Naive thymus-derived CD4-positive, alpha-beta T cell (primary cell): ENCODE data around the gene SFXN3. TPM values are rescaled to one million over a fixed set of nuclear protein-coding genes. Genes with fewer than 3 reads are reported as not detected.

Source experiments
- ATAC-seq: fragments of 150-1000 bp; cut with Tn5 transposase; 2 replicates; pipeline ENCODE4 v1.10.0; 2021; ENCODE audit warnings: mild to moderate bottlenecking, moderate library complexity
- CTCF ChIA-PET: fragments of 350-600 bp; sonication (Branson Sonifier 250); formaldehyde crosslinking; loops from one replicate; lab custom pipeline; 2021; ENCODE audit warnings: antibody characterized with exemption; lab: Charles Lee
- POLR2A ChIA-PET: fragments of 350-600 bp; sonication (Branson Sonifier 250); formaldehyde crosslinking; loops from one replicate; lab custom pipeline; 2021; ENCODE audit warnings: antibody characterized with exemption, inconsistent platforms; lab: Charles Lee
- DNase-seq, 9 donors: peaks; one replicate each; pipeline versions ENCODE4 v3.0.0 to v3.0.0-alpha.2; 2020 to 2022; ENCODE audit warnings: mixed read lengths in 1 of 9
- H3K27ac ChIP-seq: one replicate; pipeline ENCODE4 v1.7.0; 2013; ENCODE audit warnings: mild to moderate bottlenecking, low read depth, low read length, moderate library complexity
- H3K27me3 ChIP-seq, 2 donors: one replicate each; pipeline ENCODE4 v1.7.0; 2013; ENCODE audit warnings: low read length in 2 of 2, mild to moderate bottlenecking in 2 of 2, moderate library complexity in 2 of 2; ENCODE audit not compliant: control insufficient read depth in 2 of 2, insufficient read depth in 2 of 2
- H3K36me3 ChIP-seq, 3 experiments: 1 replicate in 2 of 3; 2 replicates in 1 of 3; pipeline ENCODE4 v1.7.0; 2013; ENCODE audit warnings: low read length in 3 of 3, mild to moderate bottlenecking in 3 of 3, moderate library complexity in 1 of 3; ENCODE audit not compliant: insufficient read depth in 3 of 3, control insufficient read depth in 2 of 3
- H3K4me1 ChIP-seq, 2 donors: one replicate each; pipeline ENCODE4 v1.7.0; 2013; ENCODE audit warnings: low read length in 2 of 2, mild to moderate bottlenecking in 2 of 2, moderate library complexity in 1 of 2; ENCODE audit not compliant: control insufficient read depth in 2 of 2, insufficient read depth in 2 of 2
- H3K4me3 ChIP-seq: 2 replicates; pipeline ENCODE4 v1.7.0; 2013; ENCODE audit warnings: mild to moderate bottlenecking, low read length
- H3K9me3 ChIP-seq, 3 experiments: 1 replicate in 2 of 3; 2 replicates in 1 of 3; pipeline ENCODE4 v1.7.0; 2013; ENCODE audit warnings: low read length in 3 of 3; ENCODE audit not compliant: control insufficient read depth in 2 of 3
- H3K27ac Mint-ChIP-seq, 9 donors: one replicate each; pipeline ENCODE4 v1.8.0; 2020 to 2022; ENCODE audit warnings: mixed read lengths in 9 of 9, mild to moderate bottlenecking in 8 of 9, moderate library complexity in 5 of 9, inconsistent platforms in 2 of 9
- H3K27me3 Mint-ChIP-seq, 5 donors: one replicate each; pipeline ENCODE4 v1.8.0; 2021 to 2022; ENCODE audit warnings: mixed read lengths in 5 of 5, mild to moderate bottlenecking in 1 of 5
- H3K36me3 Mint-ChIP-seq, 5 donors: one replicate each; pipeline ENCODE4 v1.8.0; 2020 to 2022; ENCODE audit warnings: mixed read lengths in 5 of 5, mild to moderate bottlenecking in 3 of 5, inconsistent platforms in 1 of 5
- H3K4me1 Mint-ChIP-seq, 7 donors: one replicate each; pipeline ENCODE4 v1.8.0; 2020 to 2022; ENCODE audit warnings: mixed read lengths in 7 of 7, mild to moderate bottlenecking in 3 of 7, inconsistent platforms in 1 of 7
- H3K4me3 Mint-ChIP-seq, 10 donors: one replicate each; pipeline ENCODE4 v1.8.0; 2020 to 2022; ENCODE audit warnings: mild to moderate bottlenecking in 10 of 10, mixed read lengths in 10 of 10, moderate library complexity in 6 of 10, inconsistent platforms in 2 of 10
- H3K9me3 Mint-ChIP-seq, 11 donors: one replicate each; pipeline ENCODE4 v1.8.0; 2020 to 2022; ENCODE audit warnings: mixed read lengths in 11 of 11, mild to moderate bottlenecking in 4 of 11, inconsistent platforms in 1 of 11, moderate library complexity in 1 of 11
- intact Hi-C, 2 donors: fragments of 100-400 bp; cut with micrococcal nuclease; formaldehyde crosslinking; loops; one replicate each; pipeline ENCODE4 v1.15.1; 2023
- polyA plus RNA-seq, 2 donors: library from polyadenylated mRNA; unstranded; fragments of 300-500 nt; fragmentation: Illumina TruSeq; gene quantifications; one replicate each; pipeline ENCODE4 v1.2.3, GENCODE V29; 2021
- total RNA-seq, 6 experiments: library from RNA in 5 of 6; stranded (reverse) in 5 of 6; gene quantifications; 1 replicate in 5 of 6; 2 replicates in 1 of 6; pipeline ENCODE4 v1.2.3 and lab custom pipeline; 2021 to 2026

SFXN3 gene
- total and polyA plus RNA-seq, 7 experiments from 2014 or later: 12.6 to 90.4 (median 38.2) TPM

GRCh38 chr10:101069441-101069840 is 38.4 kb downstream of the SFXN3 start:
- no peaks in the 10 kb centered on the region for H3K36me3 Mint-ChIP-seq
- CTCF ChIA-PET: interaction anchor here (0.6 to 3.3 kb wide), 6 partner anchors 12 to 484 kb away, joined by 3 to 18 read pairs (median 4); no protein-coding TSS in a partner anchor
- POLR2A ChIA-PET: interaction anchor here (0.5 to 0.9 kb wide), 2 partner anchors 11 to 38 kb away, joined by 3 to 4 read pairs; no protein-coding TSS in a partner anchor
- no peak for DNase-seq
- Histone ChIP-seq H3K4me3 (no peak overlapping the region), H3K4me1 (peaks cover 5 to 15% of the 10 kb centered on the region in 2 donors), H3K27me3 (peaks cover 7 to 13% of the 10 kb centered on the region in 2 donors), H3K27ac (no peak overlapping the region), H3K9me3 (no peaks in the 10 kb centered on the region), H3K36me3 (no peaks in the 10 kb centered on the region)
- no peaks in the 10 kb centered on the region for H3K9me3 Mint-ChIP-seq
- peaks cover 48 to 63% (median 51%) of the 10 kb centered on the region in 5 donors for H3K27me3 Mint-ChIP-seq
- H3K4me3 Mint-ChIP-seq: no peak overlapping the region
- no peak for ATAC-seq
- H3K4me1 Mint-ChIP-seq: peaks cover 0 to 21% (median 11%) of the 10 kb centered on the region in 7 donors
- H3K27ac Mint-ChIP-seq: no peak overlapping the region
- intact Hi-C loops: loop anchor here in 1 of 2 donors (2.0 to 5.0 kb wide), 2 partner anchors 73 to 507 kb away; no protein-coding TSS in a partner anchor

DNA sequence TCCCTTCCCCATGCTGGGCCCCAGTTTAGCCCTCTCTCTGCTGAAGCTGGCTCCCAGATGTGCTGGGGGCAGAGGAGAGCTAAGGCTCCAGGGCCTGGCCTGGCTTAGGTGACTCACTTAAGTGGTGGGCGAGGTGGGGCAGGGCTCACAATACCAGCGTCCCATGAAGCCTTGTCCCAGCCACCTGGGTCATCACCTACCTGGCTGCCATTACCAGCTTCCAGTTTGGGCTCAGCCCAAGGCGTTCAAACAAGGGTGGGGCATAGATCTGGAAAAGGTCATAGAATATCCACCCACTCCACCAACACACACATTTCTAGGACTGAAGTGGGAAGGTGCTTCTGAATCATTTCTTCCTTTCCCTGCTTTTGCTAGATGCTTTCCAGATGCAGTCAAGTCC is 39.1 kb downstream of the SFXN3 start:
- Histone ChIP-seq H3K4me1 (peaks cover 5 to 15% of the 10 kb centered on the region in 2 donors), H3K4me3 (no peak overlapping the region), H3K36me3 (no peaks in the 10 kb centered on the region), H3K27ac (no peak overlapping the region), H3K27me3 (peaks cover 7 to 8% of the 10 kb centered on the region in 2 donors), H3K9me3 (no peaks in the 10 kb centered on the region)
- H3K4me3 Mint-ChIP-seq: no peak overlapping the region
- ChIA-PET CTCF (interaction anchor here (0.7 to 1.6 kb wide), 2 partner anchors 31 to 52 kb away, joined by 3 read pairs; no protein-coding TSS in a partner anchor), POLR2A (no interaction called here)
- DNase-seq (no peak), ATAC-seq (no peak)
- intact Hi-C loops: no loop called here
- peaks cover 43 to 59% (median 46%) of the 10 kb centered on the region in 5 donors for H3K27me3 Mint-ChIP-seq
- H3K4me1 Mint-ChIP-seq: peaks cover 0 to 19% (median 11%) of the 10 kb centered on the region in 7 donors
- no peak overlapping the region for H3K27ac Mint-ChIP-seq
- H3K36me3 Mint-ChIP-seq: no peaks in the 10 kb centered on the region
- H3K9me3 Mint-ChIP-seq: no peaks in the 10 kb centered on the region

GRCh38 chr10:101071267-101071884 is 40.3 kb downstream of the SFXN3 start:
- no peak overlapping the region for H3K4me3 ChIP-seq
- peaks cover 0 to 18% (median 5%) of the 10 kb centered on the region in 7 donors for H3K4me1 Mint-ChIP-seq
- H3K36me3 Mint-ChIP-seq: no peaks in the 10 kb centered on the region
- peaks cover under 1 to 3% of the 10 kb centered on the region in 2 donors for H3K27me3 ChIP-seq
- H3K9me3 ChIP-seq: no peaks in the 10 kb centered on the region
- no peak overlapping the region for H3K4me3 Mint-ChIP-seq
- no peaks in the 10 kb centered on the region for H3K36me3 ChIP-seq
- DNase-seq (no peak), ATAC-seq (peak; percentile 84)
- POLR2A ChIA-PET: interaction anchor here (1.0 kb wide), 1 partner anchor 10 kb away, joined by 10 read pairs; the partner anchor contains the start of gene KAZALD1
- CTCF ChIA-PET: interaction anchor here (1.0 to 1.1 kb wide), 3 partner anchors 10 to 31 kb away, joined by 3 read pairs; partner anchors contain the start of gene KAZALD1
- H3K4me1 ChIP-seq: peaks cover 5 to 9% of the 10 kb centered on the region in 2 donors
- H3K9me3 Mint-ChIP-seq: no peaks in the 10 kb centered on the region
- peaks cover 45 to 59% (median 45%) of the 10 kb centered on the region in 5 donors for H3K27me3 Mint-ChIP-seq
- intact Hi-C loops: no loop called here
- H3K27ac ChIP-seq: no peak overlapping the region
- H3K27ac Mint-ChIP-seq: no peak overlapping the region

GRCh38 chr10:101071885-101072433 is 40.9 kb downstream of the SFXN3 start:
- POLR2A ChIA-PET: interaction anchor here (1.0 kb wide), 1 partner anchor 11 kb away, joined by 10 read pairs; the partner anchor contains the start of gene KAZALD1
- H3K27ac ChIP-seq: no peak overlapping the region
- peaks cover 49 to 58% (median 50%) of the 10 kb centered on the region in 5 donors for H3K27me3 Mint-ChIP-seq

DNA sequence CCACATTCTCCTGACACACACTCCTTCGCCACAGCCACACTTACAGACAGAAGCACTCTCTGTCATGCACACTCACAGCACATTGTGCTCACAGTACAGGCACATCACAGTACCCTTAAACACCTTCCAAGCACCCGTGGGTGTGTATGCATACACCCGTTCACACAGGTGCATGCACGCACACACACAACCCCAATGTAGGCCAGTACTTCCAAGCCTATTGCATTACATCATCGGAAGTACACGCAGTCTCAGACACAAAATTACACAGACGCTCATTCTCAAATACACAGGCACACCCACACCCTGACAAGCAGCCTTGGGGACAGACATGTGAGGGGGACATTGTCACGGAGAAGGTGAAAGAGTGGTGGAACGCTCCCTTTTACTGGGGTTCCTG is 41.9 kb downstream of the SFXN3 start:
- Mint-ChIP-seq H3K27ac (no peak overlapping the region), H3K4me1 (peaks cover 0 to 10% (median under 1%) of the 10 kb centered on the region in 7 donors), H3K27me3 (peaks cover 46 to 52% (median 50%) of the 10 kb centered on the region in 5 donors), H3K4me3 (no peak overlapping the region), H3K9me3 (no peaks in the 10 kb centered on the region), H3K36me3 (no peaks in the 10 kb centered on the region)
- intact Hi-C loops: no loop called here
- no peaks in the 10 kb centered on the region for H3K36me3 ChIP-seq
- no peaks in the 10 kb centered on the region for H3K27me3 ChIP-seq
- no peak for DNase-seq
- no peak overlapping the region for H3K4me3 ChIP-seq
- no peaks in the 10 kb centered on the region for H3K9me3 ChIP-seq
- ChIA-PET POLR2A (no interaction called here), CTCF (no interaction called here)
- no peak overlapping the region for H3K27ac ChIP-seq
- ATAC-seq: no peak
- no peaks in the 10 kb centered on the region for H3K4me1 ChIP-seq

More at GRCh38 chr10:101071885-101072433, 40.9 kb downstream of the SFXN3 start:
- H3K36me3 Mint-ChIP-seq: no peaks in the 10 kb centered on the region
- Histone ChIP-seq H3K36me3 (no peaks in the 10 kb centered on the region), H3K4me1 (peaks cover 4 to 5% of the 10 kb centered on the region in 2 donors), H3K4me3 (no peak overlapping the region), H3K27me3 (no peaks in the 10 kb centered on the region), H3K9me3 (no peaks in the 10 kb centered on the region)
- H3K4me3 Mint-ChIP-seq: no peak overlapping the region
- H3K4me1 Mint-ChIP-seq: peaks cover 0 to 13% (median 3%) of the 10 kb centered on the region in 7 donors
- no peaks in the 10 kb centered on the region for H3K9me3 Mint-ChIP-seq
- ATAC-seq (no peak), DNase-seq (no peak)
- no peak overlapping the region for H3K27ac Mint-ChIP-seq
- CTCF ChIA-PET: interaction anchor here (1.1 kb wide), 2 partner anchors 13 to 31 kb away, joined by 3 read pairs; no protein-coding TSS in a partner anchor
- intact Hi-C loops: no loop called here

GRCh38 chr10:101073631-101074030 is 42.6 kb downstream of the SFXN3 start:
- POLR2A ChIA-PET: no interaction called here
- peaks cover 0 to 10% (median 0%) of the 10 kb centered on the region in 7 donors for H3K4me1 Mint-ChIP-seq

More at GRCh38 chr10:101073631-101074030, 42.6 kb downstream of the SFXN3 start:
- Mint-ChIP-seq H3K27me3 (peaks cover 45 to 58% (median 54%) of the 10 kb centered on the region in 5 donors), H3K27ac (no peak overlapping the region), H3K4me3 (no peak overlapping the region), H3K9me3 (peaks cover 0 to under 1% (median 0%) of the 10 kb centered on the region in 11 donors), H3K36me3 (no peaks in the 10 kb centered on the region)
- H3K9me3 ChIP-seq: no peaks in the 10 kb centered on the region
- CTCF ChIA-PET: interaction anchor here (1.0 kb wide), 1 partner anchor 14 kb away, joined by 4 read pairs; no protein-coding TSS in a partner anchor
- intact Hi-C loops: no loop called here
- H3K27me3 ChIP-seq: no peaks in the 10 kb centered on the region
- DNase-seq (no peak), ATAC-seq (no peak)
- no peaks in the 10 kb centered on the region for H3K4me1 ChIP-seq
- H3K4me3 ChIP-seq: no peak overlapping the region
- H3K27ac ChIP-seq: no peak overlapping the region
- H3K36me3 ChIP-seq: no peaks in the 10 kb centered on the region
